Activated CD4-positive, alpha-beta T cell treated with anti-CD3 and anti-CD28 coated beads, Interleukin-2, amount 50 U/mL, for 16 hours (primary cell): ENCODE results near the gene NAA15.
A peak's percentile ranks its signal among the peaks of the same experiment; 100 is the strongest.
"Not testable (repeated sequence)": the region's sequence is repeated elsewhere in the genome, so short reads cannot be mapped to it uniquely, and the experiment has no call there.

Source experiments
- DNase-seq: peaks from one replicate; pipeline ENCODE4 v3.0.0-alpha.2; 2020

The NAA15 gene

GRCh38 chr4:139368998-139369397 is 67.7 kb downstream of the NAA15 start:
- no peak for DNase-seq

- DNase-seq: no peak
Observed at GRCh38 chr4:139374251-139374650, 72.9 kb downstream of the NAA15 start.

GRCh38 chr4:139386421-139386820 is 85.1 kb downstream of the NAA15 start:
- no peak for DNase-seq

- no peak for DNase-seq
Observed at GRCh38 chr4:139389102-139389501, 87.8 kb downstream of the NAA15 start.

GRCh38 chr4:139389991-139390390 is 88.7 kb downstream of the NAA15 start:
- no peak for DNase-seq

- no peak for DNase-seq
Observed at GRCh38 chr4:139391731-139392130, 90.4 kb downstream of the NAA15 start.

- no peak for DNase-seq
Observed at GRCh38 chr4:139392797-139393196, 91.5 kb downstream of the NAA15 start.

GRCh38 chr4:139401368-139401767 is 100.1 kb downstream of the NAA15 start:
- no peak for DNase-seq

GRCh38 chr4:139402436-139402835 is 101.1 kb downstream of the NAA15 start:
- no peak for DNase-seq

- DNase-seq: no peak
Observed at GRCh38 chr4:139403462-139403861, 102.2 kb downstream of the NAA15 start.

GRCh38 chr4:139410312-139410711 is 109.0 kb downstream of the NAA15 start:
- DNase-seq: no peak

GRCh38 chr4:139414671-139415210 is 113.4 kb downstream of the NAA15 start:
- DNase-seq: not testable (repeated sequence)

GRCh38 chr4:139416073-139416673 is 114.9 kb downstream of the NAA15 start:
- peak; percentile 53 for DNase-seq

GRCh38 chr4:139419388-139419914 is 118.1 kb downstream of the NAA15 start:
- DNase-seq: peak; percentile 32

GRCh38 chr4:139420652-139421051 is 119.3 kb downstream of the NAA15 start:
- DNase-seq: no peak

GRCh38 chr4:139436122-139436521 is 134.8 kb downstream of the NAA15 start:
- DNase-seq: no peak

GRCh38 chr4:139438141-139438540 is 136.8 kb downstream of the NAA15 start:
- no peak for DNase-seq

GRCh38 chr4:139441029-139441428 is 139.7 kb downstream of the NAA15 start:
- DNase-seq: no peak

- DNase-seq: no peak
Observed at GRCh38 chr4:139443661-139444060, 142.4 kb downstream of the NAA15 start.

- DNase-seq: not testable (repeated sequence)
Observed at GRCh38 chr4:139444881-139445280, 143.6 kb downstream of the NAA15 start.

GRCh38 chr4:139447078-139447477 is 145.8 kb downstream of the NAA15 start:
- not testable (repeated sequence) for DNase-seq

- no peak for DNase-seq
Observed at GRCh38 chr4:139450586-139450985, 149.3 kb downstream of the NAA15 start.

- DNase-seq: no peak
Observed at GRCh38 chr4:139451997-139452396, 150.7 kb downstream of the NAA15 start.

GRCh38 chr4:139453041-139453370 is 151.7 kb downstream of the NAA15 start:
- DNase-seq: peak; percentile 78
